ENCODE measurements around the gene ATP11A.

Gene ATP11A

GRCh38 chr13:112885782-112886268 is 196.0 kb downstream of the ATP11A start:
- peak; percentile 99 for DNase-seq

DNA sequence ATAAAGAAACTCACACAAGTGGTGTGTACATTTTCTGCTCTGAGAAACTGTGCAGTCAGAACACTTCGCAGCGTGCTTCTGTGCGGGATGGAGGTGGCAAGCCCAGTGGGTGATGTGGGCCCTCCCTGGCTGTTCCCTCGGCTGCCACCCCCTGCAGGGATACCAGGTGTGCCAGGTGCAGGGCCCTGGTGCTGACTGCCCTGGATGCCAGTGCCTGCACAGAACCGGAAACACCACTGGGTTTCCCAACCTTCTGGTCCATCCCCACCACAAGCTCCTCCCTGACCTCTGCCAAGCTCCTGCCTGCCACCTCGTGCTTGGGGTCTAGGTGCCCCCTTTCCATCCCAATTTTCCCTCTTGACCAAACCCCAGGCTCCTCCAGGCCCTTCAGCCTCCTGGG is 197.3 kb downstream of the ATP11A start:
- DNase-seq: peak; percentile 95

GRCh38 chr13:112887557-112887991 is 197.7 kb downstream of the ATP11A start:
- DNase-seq: no peak

DNA sequence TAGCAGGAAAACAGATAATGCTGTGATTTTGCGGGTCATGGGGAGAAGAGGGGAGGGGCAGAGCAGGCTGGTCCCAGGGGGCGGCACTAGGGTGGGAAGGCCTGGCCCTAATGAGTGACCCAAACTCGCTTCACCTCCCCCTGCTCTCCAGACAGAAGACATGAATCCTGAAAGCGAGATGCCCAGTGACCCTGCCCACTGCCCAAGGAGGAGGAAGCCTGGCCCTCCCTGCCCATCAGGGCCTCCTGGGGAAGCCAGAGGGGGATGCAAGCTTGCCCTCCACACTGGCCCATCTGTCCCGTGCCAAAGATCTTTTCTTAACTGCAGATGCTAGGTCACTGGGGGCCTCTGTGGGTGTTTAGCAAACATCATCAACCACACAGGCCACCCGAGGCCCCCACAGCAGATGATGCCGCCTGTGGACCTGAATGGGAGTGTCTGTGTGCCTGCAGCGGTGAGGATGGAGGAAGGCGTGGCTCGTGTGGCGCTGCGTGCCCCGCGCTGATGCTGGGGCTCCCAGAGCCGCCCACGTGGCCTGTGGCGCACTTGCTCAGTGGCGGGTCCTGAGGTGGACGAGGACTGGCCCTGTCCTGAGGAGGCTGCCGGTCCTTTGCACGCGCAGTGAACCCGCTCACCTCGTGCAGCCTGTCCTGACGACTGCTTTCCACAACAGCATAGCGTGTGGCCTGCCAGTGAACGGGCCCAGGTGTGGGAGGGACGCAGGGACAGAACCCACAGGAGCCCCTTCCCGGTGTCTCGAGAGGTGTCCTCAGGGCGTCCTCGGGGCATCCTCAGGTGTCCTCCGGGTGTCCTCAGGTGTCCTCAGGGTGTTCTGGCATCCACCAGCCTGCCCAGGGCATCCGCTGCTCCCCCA is 198.6 kb downstream of the ATP11A start:
- no peak for DNase-seq

- no peak for DNase-seq
Measured at GRCh38 chr13:112889351-112890290, 199.8 kb downstream of the ATP11A start.

GRCh38 chr13:112890316-112891145 is 200.7 kb downstream of the ATP11A start:
- DNase-seq: no peak

DNA sequence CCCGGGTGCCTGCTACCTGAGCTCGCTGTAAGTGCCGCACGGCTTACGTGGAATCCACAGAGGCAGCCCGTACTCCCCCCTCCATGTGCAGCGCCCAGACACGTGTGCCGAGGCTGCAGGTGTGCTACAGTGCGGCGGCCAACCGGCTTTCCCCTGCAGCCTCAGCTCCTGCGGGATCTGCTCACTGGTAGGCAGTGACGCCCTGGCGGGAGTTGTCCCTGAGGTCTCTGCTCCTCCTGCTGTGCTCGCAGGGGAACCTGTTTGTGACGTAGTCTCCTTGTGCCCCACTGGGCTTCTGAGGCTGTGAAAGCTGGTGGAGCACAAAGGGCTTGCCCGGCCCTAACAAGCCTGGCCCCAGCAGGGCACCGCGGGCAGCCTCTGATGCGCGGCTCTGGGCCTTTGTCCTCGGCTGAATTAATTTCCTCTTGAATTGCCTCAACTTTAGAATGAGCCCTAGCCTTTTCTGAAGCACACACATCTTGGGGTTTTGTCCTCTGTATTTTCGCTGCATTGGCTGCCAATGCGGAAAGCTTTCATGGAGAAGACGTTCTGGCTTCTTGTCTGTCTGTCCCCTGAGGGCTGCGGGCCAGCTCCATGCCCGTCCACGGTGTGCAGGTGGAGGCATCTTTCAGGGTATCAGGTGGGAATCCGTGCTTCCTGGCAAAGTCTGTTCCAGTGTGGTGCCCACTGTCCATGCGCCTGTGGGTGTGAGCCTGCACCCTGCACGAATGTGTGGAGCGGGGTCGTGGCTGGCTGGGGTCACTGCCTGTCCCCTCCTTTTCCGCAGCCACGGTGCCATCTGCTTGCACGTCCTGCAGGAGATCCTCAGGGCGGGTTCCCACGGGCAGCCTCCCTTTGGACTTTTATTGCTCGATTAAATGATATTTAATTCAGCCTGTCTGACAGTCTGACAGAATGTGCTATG is 201.9 kb downstream of the ATP11A start:
- DNase-seq: peak; percentile 97

DNA sequence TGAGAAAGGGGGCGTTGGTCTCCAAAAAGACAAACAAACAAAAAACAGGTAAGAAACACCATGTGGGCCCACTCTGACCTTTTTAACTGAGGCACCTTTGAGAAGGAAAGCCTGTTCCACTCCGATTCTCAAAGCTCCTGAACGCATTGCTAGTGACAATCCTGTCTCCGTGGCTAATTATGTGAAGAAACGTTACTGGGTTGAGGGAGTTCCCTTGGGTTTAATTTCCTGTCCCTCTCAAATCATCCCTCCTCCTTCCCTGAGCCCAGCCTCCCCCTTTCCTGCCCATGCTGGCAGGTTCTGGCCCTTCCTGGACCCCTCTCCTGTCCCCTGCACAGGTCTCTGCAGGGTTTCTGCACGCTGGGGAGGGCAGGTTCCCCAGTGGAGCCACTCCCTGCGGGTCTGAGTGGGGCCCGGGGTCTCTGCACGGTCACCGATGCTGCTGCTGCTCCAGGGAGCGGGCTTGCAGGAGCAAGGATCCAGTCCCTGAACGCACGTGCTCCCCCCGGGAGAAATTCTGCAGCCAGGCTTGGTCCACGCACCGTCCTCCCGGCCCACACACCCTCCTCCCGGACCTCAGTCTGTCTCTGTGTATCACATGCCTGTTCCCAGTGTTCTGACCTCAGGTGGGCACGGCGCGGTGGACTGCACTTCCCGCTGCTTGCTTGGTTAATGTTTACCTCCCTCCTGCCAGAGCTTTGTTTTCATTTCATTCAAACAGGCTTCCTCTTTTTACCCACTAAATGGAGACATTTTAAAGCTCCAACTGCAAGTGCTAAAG is 202.8 kb downstream of the ATP11A start:
- DNase-seq: peak; percentile 74

GRCh38 chr13:112893207-112893569 is 203.3 kb downstream of the ATP11A start:
- no peak for DNase-seq

- DNase-seq: peak; percentile 86
Measured at GRCh38 chr13:112893570-112894422, 204.0 kb downstream of the ATP11A start.

DNA sequence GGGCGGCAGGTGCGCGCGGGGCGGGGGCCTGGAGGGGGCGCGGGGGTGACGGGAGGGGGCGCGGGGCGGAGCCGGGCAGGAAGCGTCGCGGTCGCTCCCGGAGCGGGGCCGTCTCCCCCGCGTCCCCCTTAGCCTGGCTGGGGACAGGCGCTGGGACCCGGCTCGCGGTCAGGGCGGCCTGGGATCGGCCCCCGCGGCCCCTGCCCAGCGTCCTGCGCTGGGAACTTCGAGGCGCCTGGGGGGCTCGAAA is 204.5 kb downstream of the ATP11A start:
- no peak for DNase-seq

DNA sequence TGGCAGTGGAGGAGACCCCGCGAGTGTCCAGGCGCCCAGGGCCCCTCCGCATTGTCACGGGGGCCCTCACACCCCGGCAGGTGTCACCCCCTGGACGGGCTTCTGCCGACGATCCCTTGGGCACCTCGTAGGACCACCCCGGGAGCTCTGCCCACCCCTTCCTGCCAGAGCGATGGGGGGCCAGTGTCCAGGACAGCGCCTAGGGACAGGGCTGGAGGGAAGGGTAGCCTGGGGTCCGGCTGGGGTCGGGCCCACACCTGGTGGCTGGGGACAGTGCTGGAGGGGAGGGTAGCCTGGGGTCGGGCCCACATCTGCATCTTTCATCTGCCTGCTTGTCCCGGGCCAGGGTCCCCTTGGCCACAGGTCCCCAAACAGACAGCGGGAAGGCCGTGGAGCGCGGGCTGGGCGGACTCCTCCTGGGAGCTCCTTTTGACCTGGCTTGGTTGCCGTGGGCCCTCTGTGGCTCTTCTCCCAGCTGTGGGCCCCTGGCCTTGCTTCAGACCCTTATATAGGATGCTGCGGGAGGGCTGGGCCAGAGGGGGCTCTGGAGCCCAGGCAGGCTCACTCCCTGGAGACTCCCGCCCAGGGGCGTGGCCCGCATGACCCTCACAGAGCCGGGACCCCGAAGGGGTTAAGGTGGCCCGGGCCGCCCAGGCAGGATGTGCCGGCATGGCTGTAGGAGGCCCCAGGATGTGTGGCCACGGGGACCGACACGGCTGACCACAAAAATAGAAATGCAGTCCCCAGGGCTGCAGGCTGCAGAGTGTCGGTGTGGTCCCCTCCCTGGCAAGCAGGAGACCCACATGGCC is 205.0 kb downstream of the ATP11A start:
- DNase-seq: no peak

DNA sequence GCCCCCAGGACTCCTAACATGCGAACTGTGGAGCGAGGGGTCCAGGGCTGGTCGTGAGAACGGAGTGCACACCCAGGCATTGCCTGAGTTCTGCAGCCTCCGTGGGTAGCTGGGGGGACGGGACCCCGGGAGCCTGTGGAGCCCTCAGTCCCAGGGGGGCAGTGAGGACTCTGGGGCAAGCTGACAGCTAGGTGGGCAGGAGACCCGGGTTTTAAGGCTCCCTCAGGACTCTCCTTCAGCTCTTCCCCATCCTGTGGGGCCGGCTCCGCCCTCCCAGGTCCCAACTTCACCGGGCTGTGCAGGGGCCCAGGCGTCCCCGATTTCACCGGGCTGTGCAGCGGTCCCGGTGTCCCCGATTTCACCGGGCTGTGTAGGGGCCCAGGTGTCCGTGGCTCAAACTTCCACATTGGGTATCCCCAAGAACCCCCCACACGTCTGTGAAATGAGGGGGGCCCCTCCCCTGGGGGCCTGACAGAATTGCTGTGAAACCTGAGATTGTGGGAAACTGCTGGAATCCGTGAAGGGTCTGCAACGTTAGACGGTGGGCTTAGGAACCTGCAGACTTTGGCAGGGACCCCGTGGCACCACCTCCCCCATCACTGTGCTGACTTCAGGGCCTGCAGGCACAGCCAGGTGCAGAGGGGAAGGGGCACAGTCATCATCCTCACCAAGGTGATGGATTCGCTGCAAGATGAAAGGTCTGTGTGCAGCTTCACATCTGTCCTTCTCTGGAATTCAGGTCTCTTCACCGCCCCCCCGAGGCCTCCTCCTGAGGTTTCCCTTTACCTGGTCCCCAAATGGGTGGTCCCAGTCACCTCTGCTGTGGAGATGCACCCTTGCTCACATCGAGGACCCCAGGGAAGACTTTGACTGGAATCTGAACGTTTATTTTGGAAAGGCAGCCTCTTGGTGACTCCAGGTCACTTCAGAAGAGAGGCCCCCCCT is 206.0 kb downstream of the ATP11A start:
- DNase-seq: no peak

GRCh38 chr13:112896736-112897602 is 207.1 kb downstream of the ATP11A start:
- no peak for DNase-seq

GRCh38 chr13:112897603-112897955 is 207.7 kb downstream of the ATP11A start:
- DNase-seq: no peak

- no peak for DNase-seq
Measured at GRCh38 chr13:112897956-112898620, 208.2 kb downstream of the ATP11A start.

Data from COR-L47 (cell line).